HL-60 (cell line): ENCODE measurements around the gene MAST2.

Source experiments
- GABPA ChIP-seq: IDR thresholded peaks from 2 replicates; pipeline ENCODE4 v1.6.1; 2012; ENCODE audit warnings: low read depth
- POLR2AphosphoS5 ChIP-seq: IDR thresholded peaks from 2 replicates; pipeline ENCODE4 v1.6.1; 2012; ENCODE audit warnings: low read depth
- TF ChIP-seq, protein P1 (sequence below): IDR thresholded peaks from one replicate; pipeline ENCODE4 v1.5.1; 2011; ENCODE audit warnings: low read length, control low read depth, inconsistent platforms; ENCODE audit not compliant: insufficient read depth
- TF ChIP-seq, protein P2 (sequence below): IDR thresholded peaks from 2 replicates; pipeline ENCODE4 v1.6.1; 2012; ENCODE audit warnings: low read depth; ENCODE audit not compliant: insufficient replicate concordance

DNA sequence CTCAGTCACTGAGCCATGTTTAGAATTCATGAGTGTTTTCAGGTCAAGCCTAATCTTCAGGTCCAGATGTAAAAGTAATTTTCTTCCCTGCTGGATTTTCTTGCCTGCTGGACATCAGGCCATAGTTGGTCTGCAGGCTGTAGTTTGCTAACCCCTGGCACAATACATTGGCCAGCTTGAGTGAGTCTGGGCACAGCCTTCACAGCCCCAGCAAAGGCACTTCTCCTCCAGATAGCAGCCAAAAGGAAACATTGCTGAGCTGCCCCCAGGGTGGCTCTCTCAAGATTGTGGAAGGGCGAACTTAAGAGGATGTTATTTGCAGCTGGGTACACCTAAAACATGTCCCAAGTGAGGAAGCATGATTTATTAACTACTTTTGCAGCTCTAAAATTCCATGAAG is 202.2 kb downstream of the MAST2 start:
- TF ChIP-seq, protein P1, sequence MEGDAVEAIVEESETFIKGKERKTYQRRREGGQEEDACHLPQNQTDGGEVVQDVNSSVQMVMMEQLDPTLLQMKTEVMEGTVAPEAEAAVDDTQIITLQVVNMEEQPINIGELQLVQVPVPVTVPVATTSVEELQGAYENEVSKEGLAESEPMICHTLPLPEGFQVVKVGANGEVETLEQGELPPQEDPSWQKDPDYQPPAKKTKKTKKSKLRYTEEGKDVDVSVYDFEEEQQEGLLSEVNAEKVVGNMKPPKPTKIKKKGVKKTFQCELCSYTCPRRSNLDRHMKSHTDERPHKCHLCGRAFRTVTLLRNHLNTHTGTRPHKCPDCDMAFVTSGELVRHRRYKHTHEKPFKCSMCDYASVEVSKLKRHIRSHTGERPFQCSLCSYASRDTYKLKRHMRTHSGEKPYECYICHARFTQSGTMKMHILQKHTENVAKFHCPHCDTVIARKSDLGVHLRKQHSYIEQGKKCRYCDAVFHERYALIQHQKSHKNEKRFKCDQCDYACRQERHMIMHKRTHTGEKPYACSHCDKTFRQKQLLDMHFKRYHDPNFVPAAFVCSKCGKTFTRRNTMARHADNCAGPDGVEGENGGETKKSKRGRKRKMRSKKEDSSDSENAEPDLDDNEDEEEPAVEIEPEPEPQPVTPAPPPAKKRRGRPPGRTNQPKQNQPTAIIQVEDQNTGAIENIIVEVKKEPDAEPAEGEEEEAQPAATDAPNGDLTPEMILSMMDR: no peak
- TF ChIP-seq, protein P2, sequence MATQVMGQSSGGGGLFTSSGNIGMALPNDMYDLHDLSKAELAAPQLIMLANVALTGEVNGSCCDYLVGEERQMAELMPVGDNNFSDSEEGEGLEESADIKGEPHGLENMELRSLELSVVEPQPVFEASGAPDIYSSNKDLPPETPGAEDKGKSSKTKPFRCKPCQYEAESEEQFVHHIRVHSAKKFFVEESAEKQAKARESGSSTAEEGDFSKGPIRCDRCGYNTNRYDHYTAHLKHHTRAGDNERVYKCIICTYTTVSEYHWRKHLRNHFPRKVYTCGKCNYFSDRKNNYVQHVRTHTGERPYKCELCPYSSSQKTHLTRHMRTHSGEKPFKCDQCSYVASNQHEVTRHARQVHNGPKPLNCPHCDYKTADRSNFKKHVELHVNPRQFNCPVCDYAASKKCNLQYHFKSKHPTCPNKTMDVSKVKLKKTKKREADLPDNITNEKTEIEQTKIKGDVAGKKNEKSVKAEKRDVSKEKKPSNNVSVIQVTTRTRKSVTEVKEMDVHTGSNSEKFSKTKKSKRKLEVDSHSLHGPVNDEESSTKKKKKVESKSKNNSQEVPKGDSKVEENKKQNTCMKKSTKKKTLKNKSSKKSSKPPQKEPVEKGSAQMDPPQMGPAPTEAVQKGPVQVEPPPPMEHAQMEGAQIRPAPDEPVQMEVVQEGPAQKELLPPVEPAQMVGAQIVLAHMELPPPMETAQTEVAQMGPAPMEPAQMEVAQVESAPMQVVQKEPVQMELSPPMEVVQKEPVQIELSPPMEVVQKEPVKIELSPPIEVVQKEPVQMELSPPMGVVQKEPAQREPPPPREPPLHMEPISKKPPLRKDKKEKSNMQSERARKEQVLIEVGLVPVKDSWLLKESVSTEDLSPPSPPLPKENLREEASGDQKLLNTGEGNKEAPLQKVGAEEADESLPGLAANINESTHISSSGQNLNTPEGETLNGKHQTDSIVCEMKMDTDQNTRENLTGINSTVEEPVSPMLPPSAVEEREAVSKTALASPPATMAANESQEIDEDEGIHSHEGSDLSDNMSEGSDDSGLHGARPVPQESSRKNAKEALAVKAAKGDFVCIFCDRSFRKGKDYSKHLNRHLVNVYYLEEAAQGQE: no peak
- no peak for TF ChIP-seq GABPA
- no peak for TF ChIP-seq POLR2AphosphoS5
